ENCODE measurements around the gene SLC3A2. TPM values are rescaled to one million over a fixed set of nuclear protein-coding genes. Genes with fewer than 3 reads are reported as not detected.

Gene SLC3A2
- total and polyA plus RNA-seq, 2 of the 13 experiments (the other 11 are each of a cell fraction or from before 2014, with no cell fraction given), result 213 to 226 TPM

DNA sequence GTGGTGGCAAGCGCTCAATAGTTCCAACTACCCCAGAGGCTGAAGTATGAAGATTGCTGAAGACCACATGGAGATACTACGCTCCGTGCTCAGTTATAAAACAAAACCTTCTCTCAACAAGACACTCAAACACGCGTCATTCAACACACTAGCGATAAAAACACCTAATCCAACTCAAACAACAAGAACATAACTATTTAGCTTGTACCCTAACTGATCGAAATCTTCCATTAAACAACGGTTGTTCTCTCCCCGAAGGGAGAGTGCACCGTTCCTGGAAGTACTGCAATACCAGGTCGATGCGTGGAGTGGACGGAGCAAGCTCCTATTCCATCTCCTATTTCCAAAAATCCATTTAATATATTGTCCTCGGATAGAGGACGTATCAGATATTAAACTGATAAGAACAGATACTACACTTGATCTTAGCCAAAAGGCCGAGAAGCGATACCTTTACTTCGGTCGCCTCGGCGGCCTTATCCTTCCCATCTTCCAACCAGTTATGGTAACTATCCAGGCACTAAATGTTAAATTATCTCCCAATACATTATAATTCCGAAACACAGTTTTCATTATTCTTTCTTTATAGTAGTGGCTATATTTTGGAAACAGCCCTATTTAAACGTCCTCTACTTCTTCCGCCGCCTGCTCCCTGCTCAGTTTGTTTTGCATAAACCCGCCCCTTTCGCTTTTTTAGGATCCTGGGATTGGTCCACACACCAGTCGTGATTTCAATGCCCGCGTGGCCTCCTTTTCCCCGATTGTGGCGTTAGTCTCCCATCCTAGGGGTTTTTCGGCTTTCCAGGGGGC is 39.1 kb upstream of the SLC3A2 start (continued):
- TF ChIP-seq, protein P1, sequence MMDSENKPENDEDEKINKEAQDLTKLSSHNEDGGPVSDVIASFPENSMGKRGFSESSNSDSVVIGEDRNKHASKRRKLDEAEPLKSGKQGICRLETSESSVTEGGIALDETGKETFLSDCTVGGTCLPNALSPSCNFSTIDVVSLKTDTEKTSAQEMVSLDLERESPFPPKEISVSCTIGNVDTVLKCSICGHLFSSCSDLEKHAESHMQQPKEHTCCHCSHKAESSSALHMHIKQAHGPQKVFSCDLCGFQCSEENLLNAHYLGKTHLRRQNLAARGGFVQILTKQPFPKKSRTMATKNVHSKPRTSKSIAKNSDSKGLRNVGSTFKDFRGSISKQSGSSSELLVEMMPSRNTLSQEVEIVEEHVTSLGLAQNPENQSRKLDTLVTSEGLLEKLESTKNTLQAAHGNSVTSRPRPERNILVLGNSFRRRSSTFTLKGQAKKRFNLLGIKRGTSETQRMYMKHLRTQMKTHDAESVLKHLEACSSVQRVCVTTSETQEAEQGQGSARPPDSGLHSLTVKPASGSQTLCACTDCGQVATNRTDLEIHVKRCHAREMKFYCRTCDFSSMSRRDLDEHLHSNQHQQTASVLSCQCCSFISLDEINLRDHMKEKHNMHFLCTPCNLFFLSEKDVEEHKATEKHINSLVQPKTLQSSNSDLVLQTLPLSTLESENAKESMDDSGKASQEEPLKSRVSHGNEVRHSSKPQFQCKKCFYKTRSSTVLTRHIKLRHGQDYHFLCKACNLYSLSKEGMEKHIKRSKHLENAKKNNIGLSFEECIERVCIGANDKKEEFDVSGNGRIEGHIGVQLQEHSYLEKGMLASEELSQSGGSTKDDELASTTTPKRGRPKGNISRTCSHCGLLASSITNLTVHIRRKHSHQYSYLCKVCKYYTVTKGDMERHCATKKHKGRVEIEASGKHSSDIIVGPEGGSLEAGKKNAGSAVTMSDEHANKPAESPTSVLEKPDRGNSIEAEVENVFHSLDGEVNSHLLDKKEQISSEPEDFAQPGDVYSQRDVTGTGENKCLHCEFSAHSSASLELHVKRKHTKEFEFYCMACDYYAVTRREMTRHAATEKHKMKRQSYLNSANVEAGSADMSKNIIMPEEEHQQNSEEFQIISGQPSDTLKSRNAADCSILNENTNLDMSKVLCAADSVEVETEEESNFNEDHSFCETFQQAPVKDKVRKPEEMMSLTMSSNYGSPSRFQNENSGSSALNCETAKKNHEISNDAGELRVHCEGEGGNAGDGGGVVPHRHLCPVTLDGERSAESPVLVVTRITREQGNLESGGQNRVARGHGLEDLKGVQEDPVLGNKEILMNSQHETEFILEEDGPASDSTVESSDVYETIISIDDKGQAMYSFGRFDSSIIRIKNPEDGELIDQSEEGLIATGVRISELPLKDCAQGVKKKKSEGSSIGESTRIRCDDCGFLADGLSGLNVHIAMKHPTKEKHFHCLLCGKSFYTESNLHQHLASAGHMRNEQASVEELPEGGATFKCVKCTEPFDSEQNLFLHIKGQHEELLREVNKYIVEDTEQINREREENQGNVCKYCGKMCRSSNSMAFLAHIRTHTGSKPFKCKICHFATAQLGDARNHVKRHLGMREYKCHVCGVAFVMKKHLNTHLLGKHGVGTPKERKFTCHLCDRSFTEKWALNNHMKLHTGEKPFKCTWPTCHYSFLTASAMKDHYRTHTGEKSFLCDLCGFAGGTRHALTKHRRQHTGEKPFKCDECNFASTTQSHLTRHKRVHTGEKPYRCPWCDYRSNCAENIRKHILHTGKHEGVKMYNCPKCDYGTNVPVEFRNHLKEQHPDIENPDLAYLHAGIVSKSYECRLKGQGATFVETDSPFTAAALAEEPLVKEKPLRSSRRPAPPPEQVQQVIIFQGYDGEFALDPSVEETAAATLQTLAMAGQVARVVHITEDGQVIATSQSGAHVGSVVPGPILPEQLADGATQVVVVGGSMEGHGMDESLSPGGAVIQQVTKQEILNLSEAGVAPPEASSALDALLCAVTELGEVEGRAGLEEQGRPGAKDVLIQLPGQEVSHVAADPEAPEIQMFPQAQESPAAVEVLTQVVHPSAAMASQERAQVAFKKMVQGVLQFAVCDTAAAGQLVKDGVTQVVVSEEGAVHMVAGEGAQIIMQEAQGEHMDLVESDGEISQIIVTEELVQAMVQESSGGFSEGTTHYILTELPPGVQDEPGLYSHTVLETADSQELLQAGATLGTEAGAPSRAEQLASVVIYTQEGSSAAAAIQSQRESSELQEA (CRISPR knock-in tag; IDR thresholded peaks at IDR 0.05; ENCODE audit: not compliant biosample characterization), result no peak
- 0 out of 2 replicates have a peak, but pooled peaks have one; percentile 21 for TF ChIP-seq TCF7 (IDR thresholded peaks at IDR 0.05; ENCODE audit: low read depth)
- TF ChIP-seq, protein P2, sequence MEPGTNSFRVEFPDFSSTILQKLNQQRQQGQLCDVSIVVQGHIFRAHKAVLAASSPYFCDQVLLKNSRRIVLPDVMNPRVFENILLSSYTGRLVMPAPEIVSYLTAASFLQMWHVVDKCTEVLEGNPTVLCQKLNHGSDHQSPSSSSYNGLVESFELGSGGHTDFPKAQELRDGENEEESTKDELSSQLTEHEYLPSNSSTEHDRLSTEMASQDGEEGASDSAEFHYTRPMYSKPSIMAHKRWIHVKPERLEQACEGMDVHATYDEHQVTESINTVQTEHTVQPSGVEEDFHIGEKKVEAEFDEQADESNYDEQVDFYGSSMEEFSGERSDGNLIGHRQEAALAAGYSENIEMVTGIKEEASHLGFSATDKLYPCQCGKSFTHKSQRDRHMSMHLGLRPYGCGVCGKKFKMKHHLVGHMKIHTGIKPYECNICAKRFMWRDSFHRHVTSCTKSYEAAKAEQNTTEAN (CRISPR knock-in tag; conservative IDR thresholded peaks at IDR 0.05), result peak; percentile 73; the same call in 1 of the 2 replicates
- TF ChIP-seq CEBPB (IDR thresholded peaks at IDR 0.05; ENCODE audit: borderline replicate concordance, low read depth, low read length), result no peak
- TF ChIP-seq, protein P3, sequence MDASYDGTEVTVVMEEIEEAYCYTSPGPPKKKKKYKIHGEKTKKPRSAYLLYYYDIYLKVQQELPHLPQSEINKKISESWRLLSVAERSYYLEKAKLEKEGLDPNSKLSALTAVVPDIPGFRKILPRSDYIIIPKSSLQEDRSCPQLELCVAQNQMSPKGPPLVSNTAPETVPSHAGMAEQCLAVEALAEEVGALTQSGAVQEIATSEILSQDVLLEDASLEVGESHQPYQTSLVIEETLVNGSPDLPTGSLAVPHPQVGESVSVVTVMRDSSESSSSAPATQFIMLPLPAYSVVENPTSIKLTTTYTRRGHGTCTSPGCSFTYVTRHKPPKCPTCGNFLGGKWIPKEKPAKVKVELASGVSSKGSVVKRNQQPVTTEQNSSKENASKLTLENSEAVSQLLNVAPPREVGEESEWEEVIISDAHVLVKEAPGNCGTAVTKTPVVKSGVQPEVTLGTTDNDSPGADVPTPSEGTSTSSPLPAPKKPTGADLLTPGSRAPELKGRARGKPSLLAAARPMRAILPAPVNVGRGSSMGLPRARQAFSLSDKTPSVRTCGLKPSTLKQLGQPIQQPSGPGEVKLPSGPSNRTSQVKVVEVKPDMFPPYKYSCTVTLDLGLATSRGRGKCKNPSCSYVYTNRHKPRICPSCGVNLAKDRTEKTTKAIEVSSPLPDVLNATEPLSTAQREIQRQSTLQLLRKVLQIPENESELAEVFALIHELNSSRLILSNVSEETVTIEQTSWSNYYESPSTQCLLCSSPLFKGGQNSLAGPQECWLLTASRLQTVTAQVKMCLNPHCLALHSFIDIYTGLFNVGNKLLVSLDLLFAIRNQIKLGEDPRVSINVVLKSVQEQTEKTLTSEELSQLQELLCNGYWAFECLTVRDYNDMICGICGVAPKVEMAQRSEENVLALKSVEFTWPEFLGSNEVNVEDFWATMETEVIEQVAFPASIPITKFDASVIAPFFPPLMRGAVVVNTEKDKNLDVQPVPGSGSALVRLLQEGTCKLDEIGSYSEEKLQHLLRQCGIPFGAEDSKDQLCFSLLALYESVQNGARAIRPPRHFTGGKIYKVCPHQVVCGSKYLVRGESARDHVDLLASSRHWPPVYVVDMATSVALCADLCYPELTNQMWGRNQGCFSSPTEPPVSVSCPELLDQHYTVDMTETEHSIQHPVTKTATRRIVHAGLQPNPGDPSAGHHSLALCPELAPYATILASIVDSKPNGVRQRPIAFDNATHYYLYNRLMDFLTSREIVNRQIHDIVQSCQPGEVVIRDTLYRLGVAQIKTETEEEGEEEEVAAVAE (CRISPR knock-in tag; IDR thresholded peaks at IDR 0.05; ENCODE audit: borderline replicate concordance), result peak; percentile 96
- peak; percentile 91 for TF ChIP-seq NCOA2 (CRISPR knock-in tag; IDR thresholded peaks at IDR 0.05)
- no peak for TF ChIP-seq IKZF4 (CRISPR knock-in tag; IDR thresholded peaks at IDR 0.05; ENCODE audit: borderline replicate concordance, low read depth, not compliant biosample characterization)
- TF ChIP-seq GPBP1L1 (CRISPR knock-in tag; IDR thresholded peaks at IDR 0.05), result no peak
- peak; percentile 69; the same call in 1 of the 2 replicates for TF ChIP-seq BRD4 (CRISPR knock-in tag; IDR thresholded peaks at IDR 0.05)
- TF ChIP-seq POLR2AphosphoS5 (IDR thresholded peaks at IDR 0.05; ENCODE audit: low read depth, low read length), result peak; percentile 100
- TF ChIP-seq, protein P4, sequence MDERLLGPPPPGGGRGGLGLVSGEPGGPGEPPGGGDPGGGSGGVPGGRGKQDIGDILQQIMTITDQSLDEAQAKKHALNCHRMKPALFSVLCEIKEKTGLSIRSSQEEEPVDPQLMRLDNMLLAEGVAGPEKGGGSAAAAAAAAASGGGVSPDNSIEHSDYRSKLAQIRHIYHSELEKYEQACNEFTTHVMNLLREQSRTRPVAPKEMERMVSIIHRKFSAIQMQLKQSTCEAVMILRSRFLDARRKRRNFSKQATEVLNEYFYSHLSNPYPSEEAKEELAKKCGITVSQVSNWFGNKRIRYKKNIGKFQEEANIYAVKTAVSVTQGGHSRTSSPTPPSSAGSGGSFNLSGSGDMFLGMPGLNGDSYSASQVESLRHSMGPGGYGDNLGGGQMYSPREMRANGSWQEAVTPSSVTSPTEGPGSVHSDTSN (CRISPR knock-in tag; IDR thresholded peaks at IDR 0.05), result 0 out of 2 replicates have a peak, but pooled peaks have one; percentile 27
